Activated CD4-positive, alpha-beta memory T cell treated with anti-CD3 and anti-CD28 coated beads for 36 hours (primary cell): ENCODE data around the gene C16orf87. TPM values are rescaled to one million over a fixed set of nuclear protein-coding genes. Genes with fewer than 3 reads are reported as not detected.
"Not testable (repeated sequence)": the region's sequence is repeated elsewhere in the genome, so short reads cannot be mapped to it uniquely, and the experiment has no call there.

Experiments used
- CTCF ChIA-PET: fragments of 350-600 bp; sonication (Branson Sonifier 250); formaldehyde crosslinking; loops from one replicate; lab custom pipeline; 2021; ENCODE audit warnings: antibody characterized with exemption, inconsistent platforms; lab: Charles Lee
- POLR2A ChIA-PET: fragments of 350-600 bp; sonication (Branson Sonifier 250); formaldehyde crosslinking; loops from one replicate; lab custom pipeline; 2021; ENCODE audit warnings: antibody characterized with exemption; lab: Charles Lee
- DNase-seq: peaks from one replicate; pipeline ENCODE4 v3.0.0-alpha.2; 2020
- H3K27ac Mint-ChIP-seq: one replicate; pipeline ENCODE4 v1.8.0; 2021; ENCODE audit warnings: mixed read lengths
- H3K27me3 Mint-ChIP-seq: one replicate; pipeline ENCODE4 v1.8.0; 2021; ENCODE audit warnings: mixed read lengths
- H3K36me3 Mint-ChIP-seq: one replicate; pipeline ENCODE4 v1.8.0; 2021; ENCODE audit warnings: mixed read lengths
- H3K4me1 Mint-ChIP-seq: one replicate; pipeline ENCODE4 v1.8.0; 2021; ENCODE audit warnings: low read depth, mixed read lengths
- H3K4me3 Mint-ChIP-seq: one replicate; pipeline ENCODE4 v1.8.0; 2021; ENCODE audit warnings: mild to moderate bottlenecking, mixed read lengths
- H3K9me3 Mint-ChIP-seq: one replicate; pipeline ENCODE4 v1.8.0; 2021; ENCODE audit warnings: mixed read lengths
- intact Hi-C: fragments of 100-400 bp; cut with micrococcal nuclease; formaldehyde crosslinking; loops from one replicate; pipeline ENCODE4 v1.15.1; 2023
- total RNA-seq, 2 experiments: library from RNA; stranded (reverse); gene quantifications; one replicate each; pipeline ENCODE4 v1.2.3, GENCODE V29; 2021

The C16orf87 gene
- total RNA-seq, 2 experiments from 2014 or later: 18.1 to 18.2 TPM

DNA sequence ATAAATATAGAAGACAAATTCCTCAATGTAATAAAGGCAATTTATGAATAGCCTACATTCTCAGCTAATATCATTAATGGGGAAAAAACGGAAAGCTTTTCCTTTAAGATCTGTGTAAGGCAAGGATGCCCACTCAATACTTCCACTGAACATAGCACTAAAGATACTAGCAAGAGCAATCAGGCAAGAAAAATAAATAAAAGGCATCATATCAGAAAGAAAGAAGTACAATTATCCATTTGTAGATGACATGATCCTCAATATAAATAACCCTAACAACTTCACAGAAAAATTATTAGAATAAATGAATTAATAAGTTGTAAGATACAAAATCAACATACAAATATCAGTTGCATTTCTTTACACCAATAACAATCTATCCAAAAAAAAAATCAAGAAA lies 37.1 kb downstream of the C16orf87 start:
- CTCF ChIA-PET: interaction anchor here (1.0 kb wide), 1 partner anchor 113 kb away, joined by 3 read pairs; no protein-coding TSS in a partner anchor
- POLR2A ChIA-PET: interaction anchor here (0.6 kb wide), 1 partner anchor 357 kb away, joined by 5 read pairs; no protein-coding TSS in a partner anchor
- DNase-seq: no peak
- Mint-ChIP-seq H3K27me3 (no peaks in the 10 kb centered on the region), H3K4me3 (no peak overlapping the region), H3K4me1 (peaks cover 22% of the 10 kb centered on the region), H3K36me3 (peaks cover 32% of the 10 kb centered on the region), H3K27ac (no peak overlapping the region), H3K9me3 (peaks cover 25% of the 10 kb centered on the region)
- intact Hi-C loops: no loop called here

DNA sequence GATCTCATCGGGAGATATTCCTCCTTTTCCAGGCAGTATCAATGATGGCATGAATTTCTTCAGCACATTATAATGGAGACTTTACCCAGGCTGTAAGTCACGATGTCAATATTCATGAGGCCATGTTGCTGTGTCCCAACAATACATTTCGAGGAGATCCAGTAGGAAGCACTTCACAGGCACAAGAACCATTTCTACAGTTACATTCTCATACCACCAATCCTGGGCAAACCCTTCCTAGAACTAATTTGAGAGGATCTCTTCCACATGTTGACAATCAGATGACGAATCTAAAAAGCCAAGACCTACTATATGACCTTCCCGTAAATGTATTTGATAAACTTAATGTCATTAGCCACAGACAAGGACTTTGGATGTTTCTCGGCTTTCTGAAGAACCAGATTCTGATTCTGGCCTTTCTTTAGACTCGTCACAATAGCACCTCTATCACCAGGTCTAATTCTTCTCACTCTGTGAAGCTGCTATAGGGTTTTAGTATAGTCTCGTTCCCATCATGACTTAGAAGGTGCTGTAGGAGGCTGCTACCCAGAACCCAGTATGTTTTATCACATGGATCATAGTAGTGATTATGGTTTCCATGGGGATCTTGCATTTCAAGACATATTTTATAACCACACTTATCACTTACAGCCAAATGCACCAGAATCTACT lies 40.2 kb downstream of the C16orf87 start:
- no peak overlapping the region for H3K27ac Mint-ChIP-seq
- H3K9me3 Mint-ChIP-seq: peaks cover 27% of the 10 kb centered on the region
- ChIA-PET POLR2A (interaction anchor here (0.5 to 1.3 kb wide), 2 partner anchors 31 to 32 kb away, joined by 4 to 5 read pairs; no protein-coding TSS in a partner anchor), CTCF (interaction anchor here (1.4 kb wide), 1 partner anchor 118 kb away, joined by 3 read pairs; no protein-coding TSS in a partner anchor)
- H3K4me3 Mint-ChIP-seq: peak overlapping the region; percentile 69
- peaks cover 22% of the 10 kb centered on the region for H3K4me1 Mint-ChIP-seq
- no peaks in the 10 kb centered on the region for H3K27me3 Mint-ChIP-seq
- H3K36me3 Mint-ChIP-seq: peaks cover 22% of the 10 kb centered on the region
- DNase-seq: no peak
- intact Hi-C loops: loop anchor here (1.0 to 2.0 kb wide), 3 partner anchors 32 to 101 kb away; partner anchors contain the start of genes C16orf87, ORC6 and VPS35

DNA sequence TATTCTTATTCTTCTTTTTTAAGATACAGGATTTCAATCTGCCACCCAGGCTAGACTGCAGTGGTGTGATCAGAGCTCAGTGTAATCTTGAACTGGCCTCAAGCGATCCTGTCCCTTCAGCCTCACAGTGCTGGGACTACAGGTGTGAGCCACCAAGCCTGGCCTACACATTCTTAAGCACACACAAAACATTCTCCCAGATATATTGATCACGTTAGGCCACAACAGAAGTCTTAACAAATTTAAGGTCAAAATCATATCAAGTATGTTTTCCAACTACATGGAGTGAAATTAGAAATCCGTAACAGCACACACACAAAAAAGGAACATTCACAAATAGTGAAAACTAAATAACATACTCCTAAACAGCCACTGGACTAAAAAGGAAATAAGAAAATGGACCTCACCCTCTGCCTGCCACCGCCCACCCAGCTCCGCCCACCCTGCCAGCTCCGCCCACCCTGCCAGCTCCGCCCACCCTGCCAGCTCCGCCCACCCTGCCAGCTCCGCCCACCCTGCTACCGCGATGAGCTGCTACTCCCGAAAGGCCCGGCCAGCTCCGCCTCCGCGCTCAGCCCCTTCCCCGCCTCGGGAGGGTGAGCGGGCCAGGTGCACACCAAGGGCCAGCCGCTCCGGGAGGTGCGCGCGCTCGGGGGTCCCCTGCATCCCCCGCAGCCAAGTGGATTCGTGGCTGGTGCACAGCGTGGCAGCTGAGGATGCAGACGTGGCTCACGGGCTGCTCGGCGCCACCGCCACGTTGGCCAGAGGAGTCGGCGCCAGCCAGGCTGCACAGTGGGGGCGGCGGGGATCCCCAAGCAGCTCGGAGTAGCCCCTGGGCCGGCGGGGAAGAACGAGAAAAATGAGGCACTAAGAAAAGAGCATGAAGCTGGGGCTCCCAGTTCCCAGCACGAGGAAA lies 41.2 kb downstream of the C16orf87 start:
- H3K4me3 Mint-ChIP-seq: peak overlapping the region; percentile 69
- POLR2A ChIA-PET: interaction anchor here (0.5 to 1.3 kb wide), 5 partner anchors 31 to 183 kb away, joined by 3 to 5 read pairs (median 4); partner anchors contain the start of gene DNAJA2
- H3K27me3 Mint-ChIP-seq: no peaks in the 10 kb centered on the region
- H3K4me1 Mint-ChIP-seq: peaks cover 22% of the 10 kb centered on the region
- CTCF ChIA-PET: no interaction called here
- H3K36me3 Mint-ChIP-seq: peaks cover 12% of the 10 kb centered on the region
- intact Hi-C loops: loop anchor here (1.0 to 5.0 kb wide), 4 partner anchors 33 to 100 kb away; partner anchors contain the start of genes C16orf87, GPT2, ORC6 and VPS35
- H3K9me3 Mint-ChIP-seq: peaks cover 21% of the 10 kb centered on the region
- peak; percentile 88 for DNase-seq
- H3K27ac Mint-ChIP-seq: peak overlapping the region; percentile 7

DNA sequence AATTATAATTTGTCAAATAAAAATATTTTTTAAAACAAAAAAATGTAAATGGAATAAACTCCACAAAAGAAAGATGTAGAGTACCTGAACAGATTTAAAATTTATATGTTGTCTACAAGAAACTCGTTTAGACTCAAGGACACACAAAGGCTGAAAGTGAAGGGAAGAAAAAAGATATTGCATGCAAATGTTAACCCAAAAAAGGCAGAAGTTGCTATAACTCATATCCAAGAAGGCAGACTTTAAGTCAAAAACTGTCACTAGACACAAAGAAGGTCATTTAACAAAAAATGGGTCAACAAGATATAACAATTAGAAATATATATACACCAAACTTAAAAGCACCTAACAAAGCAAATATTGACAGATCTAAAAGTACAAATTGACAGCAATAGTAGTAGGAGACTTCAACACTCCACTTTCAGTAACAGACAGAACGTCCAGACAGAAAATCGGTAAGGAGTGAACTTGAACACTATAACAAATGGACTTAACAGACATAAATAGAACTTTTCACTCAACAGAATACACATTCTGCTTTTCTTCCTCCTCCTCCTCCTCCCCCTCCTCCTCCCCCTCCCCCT lies 42.0 kb downstream of the C16orf87 start:
- H3K9me3 Mint-ChIP-seq: peaks cover 16% of the 10 kb centered on the region
- peaks cover 8% of the 10 kb centered on the region for H3K36me3 Mint-ChIP-seq
- H3K4me1 Mint-ChIP-seq: peaks cover 25% of the 10 kb centered on the region
- ChIA-PET POLR2A (interaction anchor here (0.6 to 1.3 kb wide), 2 partner anchors 33 to 39 kb away, joined by 3 to 5 read pairs; no protein-coding TSS in a partner anchor), CTCF (no interaction called here)
- DNase-seq: no peak
- H3K4me3 Mint-ChIP-seq: no peak overlapping the region
- no peaks in the 10 kb centered on the region for H3K27me3 Mint-ChIP-seq
- H3K27ac Mint-ChIP-seq: no peak overlapping the region
- intact Hi-C loops: loop anchor here (5.0 kb wide), 1 partner anchor 93 kb away; the partner anchor contains the start of gene GPT2

DNA sequence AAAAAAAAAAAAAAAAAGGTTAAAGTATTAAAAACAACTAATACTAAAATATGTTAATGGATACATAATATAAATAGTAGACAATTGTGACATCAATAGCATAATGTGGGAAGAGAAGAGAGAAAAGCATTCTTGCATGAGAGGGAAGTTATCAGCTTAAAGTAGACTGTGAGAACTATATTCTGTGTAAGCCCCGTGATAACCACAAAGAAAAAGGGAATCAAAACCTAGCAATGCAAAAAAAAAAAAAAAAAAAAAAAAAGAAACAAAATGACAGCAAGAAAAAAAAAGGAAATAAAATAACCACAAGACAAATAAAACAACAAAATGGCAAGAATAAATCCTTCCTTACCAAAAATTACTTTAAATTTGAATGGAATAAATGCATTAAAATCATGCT lies 43.1 kb downstream of the C16orf87 start:
- Mint-ChIP-seq H3K27ac (no peak overlapping the region), H3K36me3 (peaks cover 5% of the 10 kb centered on the region), H3K9me3 (peaks cover 13% of the 10 kb centered on the region), H3K4me1 (peaks cover 31% of the 10 kb centered on the region), H3K27me3 (no peaks in the 10 kb centered on the region), H3K4me3 (no peak overlapping the region)
- ChIA-PET POLR2A (no interaction called here), CTCF (no interaction called here)
- no peak for DNase-seq
- intact Hi-C loops: loop anchor here (5.0 kb wide), 1 partner anchor 94 kb away; the partner anchor contains the start of gene GPT2

DNA sequence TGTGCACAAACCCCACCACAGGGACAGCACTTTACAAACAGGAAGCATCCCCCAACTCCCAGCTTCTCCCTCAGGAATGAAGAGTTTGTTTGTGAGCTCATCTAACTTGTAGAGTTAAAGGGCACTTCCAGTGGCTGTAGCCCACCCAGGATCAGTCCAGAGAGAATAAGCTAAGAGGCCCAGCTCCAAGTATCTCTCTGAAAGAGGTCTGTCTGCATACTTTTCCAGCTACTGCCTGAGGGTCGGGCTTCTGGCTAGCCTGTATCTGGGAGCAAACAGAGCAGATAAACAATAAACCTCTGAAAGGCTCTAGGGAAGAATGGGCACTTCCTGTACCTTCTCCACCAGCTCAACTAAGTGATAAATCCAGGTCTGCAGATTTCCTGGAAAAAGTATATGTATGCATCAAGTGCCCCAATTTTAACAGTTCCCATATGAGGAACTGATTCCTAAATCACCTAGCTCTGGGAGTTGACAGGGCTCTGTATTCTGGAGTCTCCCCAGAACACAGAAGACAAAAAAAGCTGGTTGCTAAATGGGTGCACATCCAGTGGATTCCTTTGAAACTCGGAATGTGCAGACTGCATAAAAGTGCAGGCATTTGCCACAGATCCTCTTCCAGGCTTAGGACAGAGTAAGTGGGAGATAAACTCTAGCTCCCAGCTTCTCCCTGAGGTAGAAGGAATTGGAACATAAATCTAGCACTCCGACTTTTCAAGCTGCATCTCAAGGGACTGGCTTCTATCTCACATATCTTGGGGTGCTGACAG lies 45.7 kb downstream of the C16orf87 start:
- no peak for DNase-seq
- POLR2A ChIA-PET: interaction anchor here (0.7 to 1.3 kb wide), 3 partner anchors 37 to 44 kb away, joined by 4 to 6 read pairs (median 5); no protein-coding TSS in a partner anchor
- Mint-ChIP-seq H3K36me3 (peaks cover 2% of the 10 kb centered on the region), H3K27me3 (no peaks in the 10 kb centered on the region), H3K9me3 (peaks cover 13% of the 10 kb centered on the region), H3K27ac (no peak overlapping the region), H3K4me1 (peaks cover 20% of the 10 kb centered on the region), H3K4me3 (no peak overlapping the region)
- CTCF ChIA-PET: no interaction called here
- intact Hi-C loops: loop anchor here (5.0 kb wide), 1 partner anchor 97 kb away; the partner anchor contains the start of gene GPT2

DNA sequence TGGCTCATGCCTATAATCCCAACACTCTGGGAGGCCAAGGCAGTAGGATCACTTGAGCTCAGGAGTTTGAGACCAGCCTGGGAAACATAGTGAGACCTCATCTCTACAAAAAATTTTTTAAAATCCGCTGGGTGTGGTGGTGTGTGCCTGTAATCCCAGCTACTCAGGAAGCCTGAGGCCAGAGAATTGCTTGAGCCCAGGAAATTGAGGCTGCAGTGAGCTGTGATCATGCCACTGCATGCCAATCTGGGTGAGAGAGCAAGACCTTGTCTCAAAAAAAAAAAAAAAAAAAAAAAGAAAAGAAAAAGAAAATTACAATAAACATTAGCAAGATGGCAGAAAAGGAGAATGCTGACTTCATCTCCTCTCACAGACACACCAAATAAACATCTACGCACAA lies 46.4 kb downstream of the C16orf87 start:
- H3K27me3 Mint-ChIP-seq, intact Hi-C loops, H3K4me3 Mint-ChIP-seq, DNase-seq, H3K36me3 Mint-ChIP-seq, CTCF ChIA-PET, H3K27ac Mint-ChIP-seq: not testable (repeated sequence)
- H3K4me1 Mint-ChIP-seq: peaks cover 15% of the 10 kb centered on the region
- POLR2A ChIA-PET: interaction anchor here (0.7 to 1.3 kb wide), 3 partner anchors 37 to 45 kb away, joined by 4 to 6 read pairs (median 5); no protein-coding TSS in a partner anchor
- H3K9me3 Mint-ChIP-seq: peaks cover 13% of the 10 kb centered on the region

DNA sequence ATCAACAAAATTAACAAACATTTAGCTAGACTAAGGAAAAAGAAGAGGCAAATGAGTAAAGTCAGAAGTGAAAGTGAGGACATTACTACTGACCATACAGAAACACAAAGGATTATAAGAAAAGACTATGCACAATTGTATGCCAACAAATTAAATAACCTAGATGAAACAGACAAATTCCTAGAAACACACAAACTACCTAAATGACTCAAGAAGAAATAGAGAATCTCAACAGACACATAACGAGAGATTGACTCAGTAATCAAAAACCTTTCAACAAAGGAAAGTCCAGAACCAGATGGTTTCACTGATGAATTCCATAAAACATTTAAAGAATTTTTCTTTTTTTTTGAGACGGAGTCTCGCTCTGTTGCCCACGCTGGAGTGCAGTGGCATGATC lies 47.2 kb downstream of the C16orf87 start:
- H3K9me3 Mint-ChIP-seq: peaks cover 13% of the 10 kb centered on the region
- ChIA-PET POLR2A (no interaction called here), CTCF (no interaction called here)
- H3K27me3 Mint-ChIP-seq: no peaks in the 10 kb centered on the region
- H3K36me3 Mint-ChIP-seq: peaks cover 2% of the 10 kb centered on the region
- intact Hi-C loops: no loop called here
- no peak overlapping the region for H3K4me3 Mint-ChIP-seq
- H3K4me1 Mint-ChIP-seq: peaks cover 9% of the 10 kb centered on the region
- no peak overlapping the region for H3K27ac Mint-ChIP-seq
- no peak for DNase-seq

DNA sequence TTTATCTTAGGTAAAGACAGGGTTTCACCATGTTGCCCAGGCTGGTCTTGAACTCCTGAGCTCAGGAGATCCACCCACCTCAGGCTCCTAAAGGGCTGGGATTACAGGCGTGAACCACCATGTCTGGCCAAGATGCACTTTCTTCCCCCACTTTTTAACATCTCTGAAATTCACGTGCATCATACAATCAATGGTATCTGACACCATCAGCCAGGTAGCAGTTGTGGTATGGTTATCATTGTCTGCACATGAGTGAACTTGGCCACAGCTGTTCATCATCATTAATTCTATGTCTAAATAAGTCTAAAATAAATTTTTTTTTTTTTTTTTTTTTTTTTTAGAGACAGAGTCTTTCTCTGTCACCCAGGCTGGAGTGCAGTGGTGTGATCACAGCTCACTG lies 48.7 kb downstream of the C16orf87 start:
- Mint-ChIP-seq H3K4me3 (no peak overlapping the region), H3K4me1 (peaks cover 9% of the 10 kb centered on the region), H3K27ac (no peak overlapping the region), H3K36me3 (peaks cover 2% of the 10 kb centered on the region), H3K27me3 (no peaks in the 10 kb centered on the region), H3K9me3 (peaks cover 13% of the 10 kb centered on the region)
- ChIA-PET POLR2A (no interaction called here), CTCF (no interaction called here)
- intact Hi-C loops: no loop called here
- DNase-seq: no peak

DNA sequence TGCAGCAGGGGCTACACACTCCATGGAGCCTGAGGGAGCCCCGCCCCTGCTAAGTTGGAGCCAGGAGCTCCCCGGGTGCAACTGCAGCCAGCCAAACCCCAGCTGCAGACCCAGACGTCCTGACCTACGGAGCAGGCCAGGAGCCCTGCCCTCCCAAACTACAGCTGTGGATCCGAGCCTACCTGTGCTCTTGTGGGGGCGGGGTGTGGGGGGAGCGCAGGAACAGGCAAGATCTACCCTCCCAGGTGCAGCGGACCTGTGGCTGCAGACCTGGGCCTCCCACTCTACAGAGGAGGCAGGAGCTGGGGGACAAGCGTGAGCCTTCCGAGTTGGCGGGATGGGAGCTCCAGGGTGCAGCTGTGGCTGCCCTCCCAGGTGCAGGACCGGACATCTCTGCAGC lies 53.2 kb downstream of the C16orf87 start:
- CTCF ChIA-PET: no interaction called here
- no peak overlapping the region for H3K27ac Mint-ChIP-seq

DNA sequence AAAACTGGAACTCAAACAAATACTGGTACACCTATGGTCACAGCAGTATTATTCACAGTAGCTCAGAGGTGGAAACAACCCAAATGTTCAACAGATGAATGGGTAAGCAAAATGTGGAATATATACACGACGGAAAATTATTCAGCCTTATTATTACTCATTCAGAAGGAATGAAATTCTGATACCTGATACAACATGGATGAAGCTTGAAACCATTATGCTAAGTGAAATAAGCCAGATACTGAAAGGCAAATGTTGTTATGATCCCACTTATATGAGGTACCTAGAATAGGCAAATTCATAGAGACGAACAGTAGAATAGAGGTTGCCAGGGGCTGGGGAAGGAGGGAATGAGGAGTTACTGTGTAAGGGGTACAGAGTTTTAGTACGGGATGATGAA lies 55.8 kb downstream of the C16orf87 start:
- POLR2A ChIA-PET: no interaction called here
- Mint-ChIP-seq H3K4me1 (no peaks in the 10 kb centered on the region), H3K36me3 (no peaks in the 10 kb centered on the region), H3K9me3 (no peaks in the 10 kb centered on the region), H3K27ac (no peak overlapping the region), H3K4me3 (no peak overlapping the region), H3K27me3 (no peaks in the 10 kb centered on the region)
- no peak for DNase-seq
- CTCF ChIA-PET: interaction anchor here (0.6 kb wide), 1 partner anchor 160 kb away, joined by 3 read pairs; no protein-coding TSS in a partner anchor
- intact Hi-C loops: no loop called here

More for the DNA sequence above, 53.2 kb downstream of the C16orf87 start:
- H3K36me3 Mint-ChIP-seq: no peaks in the 10 kb centered on the region
- no peak for DNase-seq
- no peak overlapping the region for H3K4me3 Mint-ChIP-seq
- no peaks in the 10 kb centered on the region for H3K4me1 Mint-ChIP-seq
- H3K9me3 Mint-ChIP-seq: no peaks in the 10 kb centered on the region
- intact Hi-C loops: no loop called here
- H3K27me3 Mint-ChIP-seq: no peaks in the 10 kb centered on the region
- POLR2A ChIA-PET: no interaction called here
